Left hindlimb (tissue), 1 donor: ENCODE results near the gene ACAD9.

Experiments used
- DNase-seq: peaks from one replicate; pipeline ENCODE4 v3.0.0-alpha.2; 2018

ACAD9 gene

GRCh38 chr3:128942161-128942952 is 62.9 kb downstream of the ACAD9 start:
- no peak for DNase-seq

GRCh38 chr3:128945041-128945877 is 65.8 kb downstream of the ACAD9 start:
- no peak for DNase-seq

GRCh38 chr3:128945878-128946175 is 66.4 kb downstream of the ACAD9 start:
- DNase-seq: no peak

GRCh38 chr3:128946411-128946810 is 67.0 kb downstream of the ACAD9 start:
- no peak for DNase-seq

- no peak for DNase-seq
Observed at GRCh38 chr3:128949158-128949557, 69.7 kb downstream of the ACAD9 start.

- no peak for DNase-seq
Observed at GRCh38 chr3:128950223-128950938, 71.0 kb downstream of the ACAD9 start.

- DNase-seq: no peak
Observed at GRCh38 chr3:128956440-128956839, 77.0 kb downstream of the ACAD9 start.
